ENCODE results near the gene LDB2. TPM values are rescaled to one million over a fixed set of nuclear protein-coding genes. Genes with fewer than 3 reads are reported as not detected.

Gene LDB2
- total RNA-seq, 4 donors from 2014 or later, result 3.9 to 43.7 (median 7.8) TPM

DNA sequence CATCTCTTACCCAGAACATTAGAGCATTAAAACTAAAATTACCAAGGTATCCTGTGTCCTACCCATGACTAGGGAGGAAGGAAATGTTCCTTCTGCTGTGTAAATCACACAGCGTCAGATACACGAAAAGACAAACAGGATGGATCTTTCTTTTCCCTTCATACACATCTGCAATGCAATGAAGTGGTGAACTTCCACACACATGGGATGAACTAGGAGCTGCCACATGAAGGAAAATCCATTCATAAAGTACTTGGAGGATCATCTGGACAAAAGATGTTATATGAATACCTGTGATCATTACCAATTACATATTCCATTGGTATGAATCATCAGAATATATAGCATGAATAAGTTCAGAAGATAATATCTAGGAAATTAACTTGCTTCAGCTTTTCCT lies 46.2 kb downstream of the LDB2 start:
- H3K9me3 ChIP-seq, result no peaks in the 10 kb centered on the region
- H3K27me3 ChIP-seq, result no peaks in the 10 kb centered on the region
- no peaks in the 10 kb centered on the region for H3K4me1 ChIP-seq
- H3K27ac ChIP-seq, result no peak overlapping the region
- H3K36me3 ChIP-seq, result no peaks in the 10 kb centered on the region
- no peak overlapping the region for H3K4me3 ChIP-seq
- no peak for DNase-seq
- TF ChIP-seq, protein P1, sequence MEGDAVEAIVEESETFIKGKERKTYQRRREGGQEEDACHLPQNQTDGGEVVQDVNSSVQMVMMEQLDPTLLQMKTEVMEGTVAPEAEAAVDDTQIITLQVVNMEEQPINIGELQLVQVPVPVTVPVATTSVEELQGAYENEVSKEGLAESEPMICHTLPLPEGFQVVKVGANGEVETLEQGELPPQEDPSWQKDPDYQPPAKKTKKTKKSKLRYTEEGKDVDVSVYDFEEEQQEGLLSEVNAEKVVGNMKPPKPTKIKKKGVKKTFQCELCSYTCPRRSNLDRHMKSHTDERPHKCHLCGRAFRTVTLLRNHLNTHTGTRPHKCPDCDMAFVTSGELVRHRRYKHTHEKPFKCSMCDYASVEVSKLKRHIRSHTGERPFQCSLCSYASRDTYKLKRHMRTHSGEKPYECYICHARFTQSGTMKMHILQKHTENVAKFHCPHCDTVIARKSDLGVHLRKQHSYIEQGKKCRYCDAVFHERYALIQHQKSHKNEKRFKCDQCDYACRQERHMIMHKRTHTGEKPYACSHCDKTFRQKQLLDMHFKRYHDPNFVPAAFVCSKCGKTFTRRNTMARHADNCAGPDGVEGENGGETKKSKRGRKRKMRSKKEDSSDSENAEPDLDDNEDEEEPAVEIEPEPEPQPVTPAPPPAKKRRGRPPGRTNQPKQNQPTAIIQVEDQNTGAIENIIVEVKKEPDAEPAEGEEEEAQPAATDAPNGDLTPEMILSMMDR (IDR thresholded peaks at IDR 0.05), result no peak
- no peak for TF ChIP-seq POLR2A (IDR thresholded peaks at IDR 0.05)

DNA sequence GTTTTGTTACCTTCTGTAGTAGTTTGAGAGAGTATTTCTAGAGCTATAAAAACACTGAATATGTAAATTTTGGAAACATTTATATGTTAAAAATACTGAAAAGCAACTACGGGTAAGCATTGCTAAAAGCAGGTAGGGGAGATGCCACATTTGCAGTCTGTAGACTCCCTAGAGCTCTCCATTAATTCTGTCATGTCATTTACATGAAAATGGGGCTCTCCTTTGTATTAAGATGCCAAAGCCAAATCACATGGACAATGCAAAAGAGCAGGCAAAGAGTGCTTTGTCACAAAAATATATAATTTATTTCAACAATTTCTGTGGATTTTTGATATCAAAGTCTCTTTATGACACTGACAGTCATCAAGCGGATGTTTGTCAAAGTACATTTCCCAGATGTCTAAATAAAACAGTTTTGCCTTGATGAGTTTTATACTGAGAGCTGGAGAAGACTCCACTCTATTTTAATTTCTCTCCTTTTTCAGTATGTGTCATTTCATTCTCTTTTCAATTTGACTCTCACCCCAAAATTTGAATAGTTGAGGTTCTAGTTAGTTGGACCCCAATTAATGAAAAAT lies 51.8 kb downstream of the LDB2 start:
- no peak for DNase-seq
- Histone ChIP-seq H3K4me1 (peaks cover 0 to 6% (median 0%) of the 10 kb centered on the region in 4 donors), H3K27ac (no peak overlapping the region), H3K9me3 (no peaks in the 10 kb centered on the region), H3K27me3 (no peaks in the 10 kb centered on the region), H3K36me3 (no peaks in the 10 kb centered on the region), H3K4me3 (no peak overlapping the region)
- TF ChIP-seq, protein P1 (IDR thresholded peaks at IDR 0.05), result no peak
- no peak for TF ChIP-seq POLR2A (IDR thresholded peaks at IDR 0.05)

DNA sequence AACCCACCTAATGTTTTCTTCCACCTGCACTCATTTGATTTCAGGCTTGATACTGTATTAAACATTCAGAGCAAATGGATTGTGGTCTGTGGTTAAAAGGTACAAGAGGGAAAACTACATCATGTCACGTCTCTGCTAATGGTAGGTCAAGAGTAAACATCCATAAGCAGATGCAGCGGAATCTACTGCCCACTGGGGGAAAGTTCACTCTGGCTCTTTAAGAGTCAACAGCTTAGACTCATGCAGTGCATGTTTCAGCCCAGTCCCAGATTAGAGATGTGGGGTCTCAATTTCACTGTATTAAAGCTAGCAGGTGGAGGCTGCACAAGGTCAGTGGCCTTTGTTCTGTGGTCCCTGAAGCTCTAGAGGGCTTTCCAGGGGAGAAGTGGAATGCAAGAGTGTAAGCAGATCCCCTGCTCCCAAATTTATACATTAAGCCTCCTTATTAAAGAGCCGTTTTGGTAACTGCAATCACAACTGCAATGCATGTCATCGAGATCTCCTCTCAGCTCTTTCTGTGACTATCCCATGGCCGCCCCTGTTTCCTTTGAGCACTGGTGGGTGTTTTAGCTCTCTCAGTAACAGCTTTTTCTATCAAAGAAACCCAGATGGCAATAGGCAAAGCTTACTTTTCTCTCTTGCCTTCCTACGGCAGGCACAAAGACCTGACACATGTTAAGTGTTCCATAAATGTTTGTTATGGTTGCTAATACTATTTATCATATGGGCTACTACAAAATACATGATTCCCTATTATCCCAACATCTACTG lies 53.4 kb downstream of the LDB2 start:
- TF ChIP-seq, protein P1 (IDR thresholded peaks at IDR 0.05), result no peak
- no peak for TF ChIP-seq POLR2A (IDR thresholded peaks at IDR 0.05)
- no peaks in the 10 kb centered on the region for H3K9me3 ChIP-seq
- no peak overlapping the region for H3K4me3 ChIP-seq
- H3K27me3 ChIP-seq, result no peaks in the 10 kb centered on the region
- no peak for DNase-seq
- H3K4me1 ChIP-seq, result peaks cover 0 to 6% (median 0%) of the 10 kb centered on the region in 4 donors
- peak overlapping the region in 2 of 4 donors; percentile 8 to 30 for H3K27ac ChIP-seq
- no peaks in the 10 kb centered on the region for H3K36me3 ChIP-seq

DNA sequence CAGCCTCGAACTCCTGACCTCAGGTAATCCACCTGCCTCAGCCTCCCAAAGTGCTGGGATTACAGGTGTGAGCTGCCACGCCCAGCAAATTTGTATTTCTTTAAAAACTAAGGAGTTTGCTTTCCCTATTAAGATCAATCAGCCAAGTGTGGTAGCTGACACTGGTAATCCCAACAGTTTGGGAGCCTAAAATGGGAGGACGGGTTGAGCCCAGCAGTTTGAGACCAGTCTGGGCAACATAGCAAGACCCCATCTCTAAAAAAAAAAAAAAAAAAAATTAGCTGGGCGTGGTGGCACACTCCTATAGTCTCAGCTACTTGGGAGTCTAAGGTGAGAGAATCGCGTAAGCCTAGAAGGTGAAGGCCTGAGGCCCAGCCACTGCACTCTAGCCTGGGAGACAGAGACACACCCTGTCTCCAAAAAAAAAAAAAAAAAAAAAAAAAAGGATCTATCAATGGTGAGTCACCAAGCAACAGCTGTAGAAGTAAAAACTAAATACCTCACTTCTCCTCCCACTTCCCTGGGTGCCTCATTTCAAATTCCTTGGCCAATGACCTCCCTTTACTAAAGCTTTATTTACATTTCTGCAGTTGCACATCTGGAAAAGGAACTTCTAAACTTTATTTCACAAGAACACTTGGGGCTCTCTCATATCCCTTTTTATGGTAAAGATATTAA lies 54.5 kb downstream of the LDB2 start:
- TF ChIP-seq, protein P1 (IDR thresholded peaks at IDR 0.05), result no peak
- no peak for TF ChIP-seq POLR2A (IDR thresholded peaks at IDR 0.05)
- Histone ChIP-seq H3K27ac (peak overlapping the region in 1 of 4 donors; percentile 8), H3K36me3 (no peaks in the 10 kb centered on the region)

DNA sequence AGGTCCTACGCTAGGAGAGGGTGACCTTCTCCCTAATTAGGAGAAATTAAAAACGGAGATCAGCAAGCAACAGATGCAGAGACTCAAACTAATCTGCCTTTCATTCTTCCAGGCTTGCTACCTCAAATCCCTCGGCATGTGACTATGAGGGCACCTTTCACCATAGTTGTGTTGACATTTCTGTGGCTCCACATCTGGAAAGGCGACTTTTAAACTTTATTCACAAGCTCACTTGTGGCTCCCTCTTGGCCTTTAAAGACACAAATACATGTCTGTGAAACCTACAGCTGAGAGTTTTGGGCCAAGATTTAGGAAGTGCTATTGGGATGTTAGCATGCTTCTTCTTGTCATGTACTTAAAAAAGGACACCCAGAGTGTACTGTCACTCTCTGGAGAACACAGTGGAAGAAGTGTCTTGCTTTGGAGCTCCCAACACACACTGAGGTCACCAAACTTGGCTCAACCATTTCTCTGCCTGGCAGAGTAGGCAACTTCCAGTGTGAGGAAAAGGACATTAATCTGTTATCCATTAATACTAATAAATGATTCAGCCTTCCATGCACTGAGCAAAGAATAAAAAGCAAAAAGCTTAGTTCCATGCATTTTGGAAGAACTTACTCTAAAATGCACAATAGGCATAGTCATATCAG lies 60.1 kb downstream of the LDB2 start:
- no peak overlapping the region for H3K27ac ChIP-seq
- H3K36me3 ChIP-seq, result no peaks in the 10 kb centered on the region
- no peak overlapping the region for H3K4me3 ChIP-seq
- no peak for TF ChIP-seq POLR2A (IDR thresholded peaks at IDR 0.05)
- no peak for DNase-seq
- no peaks in the 10 kb centered on the region for H3K27me3 ChIP-seq
- no peaks in the 10 kb centered on the region for H3K4me1 ChIP-seq
- H3K9me3 ChIP-seq, result no peaks in the 10 kb centered on the region

More for the DNA sequence above, 54.5 kb downstream of the LDB2 start:
- no peaks in the 10 kb centered on the region for H3K27me3 ChIP-seq
- H3K4me1 ChIP-seq, result peaks cover 0 to 6% (median 0%) of the 10 kb centered on the region in 4 donors
- no peaks in the 10 kb centered on the region for H3K9me3 ChIP-seq
- no peak overlapping the region for H3K4me3 ChIP-seq
- no peak for DNase-seq
